HCT116 (cell line): ENCODE data around the gene TRIM9.

Experiments used
- POLR2A ChIP-seq: IDR thresholded peaks from 2 replicates; pipeline ENCODE4 v1.7.0; 2011; ENCODE audit warnings: borderline replicate concordance; ENCODE audit not compliant: insufficient read depth, insufficient read length; ENCODE audit errors: extremely low read depth
- POLR2AphosphoS5 ChIP-seq: IDR thresholded peaks from 2 replicates; pipeline ENCODE4 v1.6.1; 2011; ENCODE audit warnings: mild to moderate bottlenecking, low read depth, low read length, moderate library complexity
- TF ChIP-seq, protein P1 (sequence below), 3 experiments: fragments of 200-600 bp in 1 of 3; sonication (generic) in 1 of 3; IDR thresholded peaks in 2 of 3; conservative IDR thresholded peaks in 1 of 3; 2 replicates each; pipeline ENCODE4 v1.5.1; 2012 to 2017; ENCODE audit warnings: low read depth in 2 of 3, low read length in 2 of 3, antibody characterized with exemption in 1 of 3, borderline replicate concordance in 1 of 3, control low read depth in 1 of 3, mild to moderate bottlenecking in 1 of 3, mixed read lengths in 1 of 3, mixed run types in 1 of 3, moderate library complexity in 1 of 3; ENCODE audit not compliant: insufficient read depth in 1 of 3

DNA sequence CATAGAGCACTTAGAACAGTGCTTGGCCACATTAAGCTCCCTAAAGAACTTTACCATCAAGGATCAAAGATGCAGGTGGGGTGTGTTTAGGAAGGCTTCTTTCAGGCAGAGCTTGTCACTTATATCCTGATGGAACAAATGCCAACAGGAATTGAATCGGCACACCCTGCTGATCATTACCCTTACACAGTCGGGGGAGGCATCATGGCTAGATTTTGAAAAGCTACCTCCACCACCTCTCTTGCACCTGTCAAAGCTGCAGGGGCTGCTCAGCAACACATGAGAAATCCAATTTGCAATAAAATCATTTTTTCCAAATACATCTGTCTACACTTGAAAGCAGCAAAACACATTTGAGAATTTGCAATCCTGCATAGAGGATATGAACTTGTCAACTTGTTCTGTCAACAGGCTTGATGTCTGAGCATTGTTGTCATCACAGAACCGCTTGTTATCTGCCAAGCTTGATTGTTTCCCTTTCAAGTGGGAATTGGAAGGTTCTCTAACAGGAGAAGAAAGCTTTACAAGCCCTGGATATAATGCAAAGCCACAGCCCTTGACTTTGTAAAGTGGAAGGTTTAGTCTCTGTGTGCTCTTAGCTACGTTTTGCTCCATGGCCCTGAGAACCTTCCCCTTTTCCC, 24.6 kb upstream of the TRIM9 start:
- TF ChIP-seq, protein P1, sequence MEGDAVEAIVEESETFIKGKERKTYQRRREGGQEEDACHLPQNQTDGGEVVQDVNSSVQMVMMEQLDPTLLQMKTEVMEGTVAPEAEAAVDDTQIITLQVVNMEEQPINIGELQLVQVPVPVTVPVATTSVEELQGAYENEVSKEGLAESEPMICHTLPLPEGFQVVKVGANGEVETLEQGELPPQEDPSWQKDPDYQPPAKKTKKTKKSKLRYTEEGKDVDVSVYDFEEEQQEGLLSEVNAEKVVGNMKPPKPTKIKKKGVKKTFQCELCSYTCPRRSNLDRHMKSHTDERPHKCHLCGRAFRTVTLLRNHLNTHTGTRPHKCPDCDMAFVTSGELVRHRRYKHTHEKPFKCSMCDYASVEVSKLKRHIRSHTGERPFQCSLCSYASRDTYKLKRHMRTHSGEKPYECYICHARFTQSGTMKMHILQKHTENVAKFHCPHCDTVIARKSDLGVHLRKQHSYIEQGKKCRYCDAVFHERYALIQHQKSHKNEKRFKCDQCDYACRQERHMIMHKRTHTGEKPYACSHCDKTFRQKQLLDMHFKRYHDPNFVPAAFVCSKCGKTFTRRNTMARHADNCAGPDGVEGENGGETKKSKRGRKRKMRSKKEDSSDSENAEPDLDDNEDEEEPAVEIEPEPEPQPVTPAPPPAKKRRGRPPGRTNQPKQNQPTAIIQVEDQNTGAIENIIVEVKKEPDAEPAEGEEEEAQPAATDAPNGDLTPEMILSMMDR (IDR thresholded peaks at IDR 0.05 in 2 of 3, conservative IDR thresholded peaks at IDR 0.05 in 1 of 3; ENCODE audit: borderline replicate concordance in 1 of 3, insufficient read depth in 1 of 3, low read depth in 2 of 3, low read length in 2 of 3), result no peak
- TF ChIP-seq POLR2A, result no peak
- TF ChIP-seq POLR2AphosphoS5, result no peak
